ENCODE data around the gene EEF2K. TPM values are rescaled to one million over a fixed set of nuclear protein-coding genes. Genes with fewer than 3 reads are reported as not detected.

EEF2K gene
- total RNA-seq, 1 experiment from 2014 or later = 31.8 TPM

DNA sequence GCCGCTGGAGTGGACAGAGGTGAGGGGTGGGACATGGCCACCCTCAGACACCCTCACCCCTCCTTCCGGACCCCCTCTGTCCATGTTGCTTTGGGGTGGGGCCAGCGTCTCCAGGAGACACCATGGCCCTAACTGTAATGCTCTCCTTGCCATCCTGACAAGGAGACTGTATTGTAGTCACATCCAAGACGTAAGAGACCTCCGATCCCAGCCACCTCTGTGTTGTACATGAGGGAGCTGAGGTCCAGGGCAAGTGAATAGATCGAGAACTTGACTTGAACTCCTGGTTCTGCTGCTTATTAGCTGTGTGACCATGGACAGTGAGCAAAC lies 121.3 kb downstream of the EEF2K start:
- no peaks in the 10 kb centered on the region for H3K4me1 Mint-ChIP-seq (ENCODE audit: low read depth, unreplicated experiment)
- peak overlapping the region; percentile 23 for H3K27ac Mint-ChIP-seq (ENCODE audit: unreplicated experiment)
- H3K36me3 Mint-ChIP-seq (ENCODE audit: insufficient read depth, unreplicated experiment) = peaks cover 89% of the 10 kb centered on the region
- intact Hi-C loops (cut with micrococcal nuclease; ENCODE audit: unreplicated experiment) = loop anchor here (10.0 kb wide), 1 partner anchor 1023 kb away; no protein-coding TSS in a partner anchor
- no peaks in the 10 kb centered on the region for H3K9me3 Mint-ChIP-seq (ENCODE audit: low read depth, unreplicated experiment)
- no peak overlapping the region for H3K4me3 Mint-ChIP-seq (ENCODE audit: low read depth, unreplicated experiment)
- DNase-seq = no peak
- no peaks in the 10 kb centered on the region for H3K27me3 Mint-ChIP-seq (ENCODE audit: unreplicated experiment)
- CTCF ChIA-PET = interaction anchor here (0.5 kb wide), 1 partner anchor 121 kb away, joined by 5 read pairs; the partner anchor contains the start of gene EEF2K
- no TSS peak for BruUV-seq (replicated peaks)
- TF ChIP-seq, protein P1, sequence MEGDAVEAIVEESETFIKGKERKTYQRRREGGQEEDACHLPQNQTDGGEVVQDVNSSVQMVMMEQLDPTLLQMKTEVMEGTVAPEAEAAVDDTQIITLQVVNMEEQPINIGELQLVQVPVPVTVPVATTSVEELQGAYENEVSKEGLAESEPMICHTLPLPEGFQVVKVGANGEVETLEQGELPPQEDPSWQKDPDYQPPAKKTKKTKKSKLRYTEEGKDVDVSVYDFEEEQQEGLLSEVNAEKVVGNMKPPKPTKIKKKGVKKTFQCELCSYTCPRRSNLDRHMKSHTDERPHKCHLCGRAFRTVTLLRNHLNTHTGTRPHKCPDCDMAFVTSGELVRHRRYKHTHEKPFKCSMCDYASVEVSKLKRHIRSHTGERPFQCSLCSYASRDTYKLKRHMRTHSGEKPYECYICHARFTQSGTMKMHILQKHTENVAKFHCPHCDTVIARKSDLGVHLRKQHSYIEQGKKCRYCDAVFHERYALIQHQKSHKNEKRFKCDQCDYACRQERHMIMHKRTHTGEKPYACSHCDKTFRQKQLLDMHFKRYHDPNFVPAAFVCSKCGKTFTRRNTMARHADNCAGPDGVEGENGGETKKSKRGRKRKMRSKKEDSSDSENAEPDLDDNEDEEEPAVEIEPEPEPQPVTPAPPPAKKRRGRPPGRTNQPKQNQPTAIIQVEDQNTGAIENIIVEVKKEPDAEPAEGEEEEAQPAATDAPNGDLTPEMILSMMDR (IDR thresholded peaks at IDR 0.05; ENCODE audit: unreplicated experiment) = no peak

DNA sequence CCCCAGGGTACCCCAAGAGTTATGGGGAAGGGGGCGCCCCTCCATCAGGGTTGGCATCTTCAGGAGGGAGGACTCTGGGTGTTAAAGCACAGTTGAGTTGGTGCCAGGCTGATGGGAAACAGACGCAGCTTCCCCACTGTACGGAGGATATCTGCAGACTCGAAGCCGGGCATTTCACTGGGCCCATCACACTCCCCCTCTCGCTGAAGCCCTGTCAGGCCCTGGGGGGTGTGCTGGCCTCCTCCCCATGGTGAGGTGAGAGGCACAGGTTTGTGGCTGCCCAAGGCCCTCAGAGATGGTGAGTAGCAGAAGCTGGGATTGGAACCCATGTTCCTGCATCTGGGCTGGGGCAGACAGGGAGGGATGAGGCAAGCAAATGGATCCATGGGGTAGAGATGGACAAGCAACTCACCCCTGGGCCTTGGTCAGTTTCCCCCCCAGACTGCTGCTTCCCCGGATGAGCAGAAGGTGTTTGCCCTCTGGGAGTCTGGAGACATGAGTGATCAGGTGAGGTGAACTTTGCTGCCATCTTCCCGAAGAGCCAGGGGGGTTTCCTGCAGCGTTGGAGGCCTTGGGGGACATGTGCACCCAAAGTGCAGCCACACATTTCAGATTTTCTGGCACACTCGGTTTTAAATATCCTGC lies 122.1 kb downstream of the EEF2K start:
- H3K27me3 Mint-ChIP-seq (ENCODE audit: unreplicated experiment) = no peaks in the 10 kb centered on the region
- no peaks in the 10 kb centered on the region for H3K4me1 Mint-ChIP-seq (ENCODE audit: low read depth, unreplicated experiment)
- DNase-seq = no peak
- H3K4me3 Mint-ChIP-seq (ENCODE audit: low read depth, unreplicated experiment) = no peak overlapping the region
- TF ChIP-seq, protein P1 (IDR thresholded peaks at IDR 0.05; ENCODE audit: unreplicated experiment) = no peak
- CTCF ChIA-PET = no interaction called here
- peak overlapping the region; percentile 23 for H3K27ac Mint-ChIP-seq (ENCODE audit: unreplicated experiment)
- intact Hi-C loops (cut with micrococcal nuclease; ENCODE audit: unreplicated experiment) = loop anchor here (10.0 kb wide), 1 partner anchor 1023 kb away; no protein-coding TSS in a partner anchor
- no peaks in the 10 kb centered on the region for H3K9me3 Mint-ChIP-seq (ENCODE audit: low read depth, unreplicated experiment)
- peaks cover 89% of the 10 kb centered on the region for H3K36me3 Mint-ChIP-seq (ENCODE audit: insufficient read depth, unreplicated experiment)
- no TSS peak for BruUV-seq (replicated peaks)

DNA sequence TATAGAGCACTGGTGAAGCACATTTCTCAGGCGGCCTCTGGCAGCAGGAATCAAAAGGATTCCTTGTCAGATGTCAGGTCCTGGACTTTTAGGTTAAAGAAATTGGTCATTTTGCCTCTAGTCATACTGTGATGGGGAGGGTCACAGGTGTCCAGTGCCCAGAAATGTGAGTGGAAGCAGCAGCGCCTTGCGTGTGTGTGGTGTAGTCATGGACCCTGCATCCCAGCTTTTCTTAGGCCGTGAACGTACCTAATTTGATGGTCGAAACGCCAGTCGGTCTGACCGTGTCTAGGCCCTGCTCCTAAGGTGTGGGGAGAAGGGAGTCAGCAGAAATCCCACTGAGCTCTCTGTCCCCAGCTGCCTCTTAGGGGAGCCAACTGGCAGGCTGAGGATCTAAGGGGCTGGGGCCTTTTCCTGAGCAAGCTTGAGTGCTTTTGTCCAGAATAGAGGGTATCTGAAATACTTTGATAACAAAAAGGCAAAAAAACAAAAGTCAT lies 123.2 kb downstream of the EEF2K start:
- CTCF ChIA-PET = interaction anchor here (1.3 kb wide), 1 partner anchor 24 kb away, joined by 3 read pairs; no protein-coding TSS in a partner anchor
- no peaks in the 10 kb centered on the region for H3K9me3 Mint-ChIP-seq (ENCODE audit: low read depth, unreplicated experiment)
- intact Hi-C loops (cut with micrococcal nuclease; ENCODE audit: unreplicated experiment) = loop anchor here (1.0 to 10.0 kb wide), 2 partner anchors 8 to 1024 kb away; no protein-coding TSS in a partner anchor
- H3K36me3 Mint-ChIP-seq (ENCODE audit: insufficient read depth, unreplicated experiment) = peaks cover 89% of the 10 kb centered on the region
- H3K27me3 Mint-ChIP-seq (ENCODE audit: unreplicated experiment) = no peaks in the 10 kb centered on the region
- no peaks in the 10 kb centered on the region for H3K4me1 Mint-ChIP-seq (ENCODE audit: low read depth, unreplicated experiment)
- H3K4me3 Mint-ChIP-seq (ENCODE audit: low read depth, unreplicated experiment) = no peak overlapping the region
- DNase-seq = no peak
- no TSS peak for BruUV-seq (replicated peaks)
- H3K27ac Mint-ChIP-seq (ENCODE audit: unreplicated experiment) = no peak overlapping the region
- TF ChIP-seq, protein P1 (IDR thresholded peaks at IDR 0.05; ENCODE audit: unreplicated experiment) = no peak

DNA sequence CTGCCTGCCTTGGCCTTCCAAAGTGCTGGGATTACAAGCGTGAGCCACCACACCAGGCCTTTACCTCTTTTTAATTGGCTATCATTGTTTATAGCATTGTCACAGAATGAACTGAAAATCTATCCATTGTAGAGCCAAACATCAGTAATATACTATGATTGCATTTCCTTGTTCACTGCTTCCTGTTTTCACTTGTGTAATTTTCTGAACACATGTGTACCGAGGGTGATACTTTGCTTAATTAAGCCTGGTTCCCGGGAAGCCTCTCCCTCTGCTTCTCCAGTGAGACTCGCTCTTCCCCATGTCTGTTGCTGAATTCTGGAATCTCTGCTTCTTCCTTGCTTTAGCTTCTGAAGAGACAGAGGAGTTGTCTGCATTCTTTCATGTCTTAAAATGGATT lies 124.2 kb downstream of the EEF2K start:
- CTCF ChIA-PET = interaction anchor here (0.7 to 1.3 kb wide), 3 partner anchors 23 to 1961 kb away, joined by 3 to 6 read pairs (median 3); no protein-coding TSS in a partner anchor
- H3K27me3 Mint-ChIP-seq (ENCODE audit: unreplicated experiment) = no peaks in the 10 kb centered on the region
- H3K9me3 Mint-ChIP-seq (ENCODE audit: low read depth, unreplicated experiment) = no peaks in the 10 kb centered on the region
- TF ChIP-seq, protein P1 (IDR thresholded peaks at IDR 0.05; ENCODE audit: unreplicated experiment) = no peak
- H3K27ac Mint-ChIP-seq (ENCODE audit: unreplicated experiment) = no peak overlapping the region
- no peak overlapping the region for H3K4me3 Mint-ChIP-seq (ENCODE audit: low read depth, unreplicated experiment)
- intact Hi-C loops (cut with micrococcal nuclease; ENCODE audit: unreplicated experiment) = no loop called here
- peaks cover 90% of the 10 kb centered on the region for H3K36me3 Mint-ChIP-seq (ENCODE audit: insufficient read depth, unreplicated experiment)
- no TSS peak for BruUV-seq (replicated peaks)
- H3K4me1 Mint-ChIP-seq (ENCODE audit: low read depth, unreplicated experiment) = no peaks in the 10 kb centered on the region
- DNase-seq = no peak
